ENCODE data around the gene QKI. TPM values are rescaled to one million over a fixed set of nuclear protein-coding genes. Genes with fewer than 3 reads are reported as not detected.

Gene QKI
- total RNA-seq, 2 donors from 2014 or later: 63.0 to 316 TPM

- no peak overlapping the region for H3K27ac ChIP-seq
These were observed 16.4 kb upstream of the QKI start for GRCh38 chr6:163398115-163398514.

GRCh38 chr6:163398815-163399214 is 15.7 kb upstream of the QKI start:
- no peak for DNase-seq (ENCODE audit: low spot score)
- Histone ChIP-seq H3K4me3 (no peak overlapping the region), H3K36me3 (no peaks in the 10 kb centered on the region), H3K4me1 (replicated peaks) (no peaks in the 10 kb centered on the region), H3K27me3 (replicated peaks; ENCODE audit: insufficient read depth) (no peaks in the 10 kb centered on the region), H3K9me3 (no peaks in the 10 kb centered on the region), H3K27ac (no peak overlapping the region)
- TF ChIP-seq POLR2A (IDR thresholded peaks at IDR 0.05): no peak
- TF ChIP-seq CTCF (IDR thresholded peaks at IDR 0.05): no peak
- no peak for TF ChIP-seq POLR2AphosphoS5 (IDR thresholded peaks at IDR 0.05)
- intact Hi-C loops (cut with DNase I): loop anchor here (10.0 kb wide), 1 partner anchor 214 kb away; no protein-coding TSS in a partner anchor
- 86% methylated on average over 9 of the region's 9 CpGs for WGBS

More at GRCh38 chr6:163398115-163398514, 16.4 kb upstream of the QKI start:
- H3K27me3 ChIP-seq (replicated peaks; ENCODE audit: insufficient read depth): no peaks in the 10 kb centered on the region
- no peak for TF ChIP-seq POLR2A (IDR thresholded peaks at IDR 0.05)
- TF ChIP-seq POLR2AphosphoS5 (IDR thresholded peaks at IDR 0.05): no peak
- TF ChIP-seq CTCF (IDR thresholded peaks at IDR 0.05): no peak
- H3K9me3 ChIP-seq: no peaks in the 10 kb centered on the region
- H3K4me1 ChIP-seq (replicated peaks): no peaks in the 10 kb centered on the region
- 89% methylated on average over 2 of the region's 2 CpGs for WGBS
- no peaks in the 10 kb centered on the region for H3K36me3 ChIP-seq
- no peak for DNase-seq (ENCODE audit: low spot score)
- no peak overlapping the region for H3K4me3 ChIP-seq
- intact Hi-C loops (cut with DNase I): loop anchor here (10.0 kb wide), 1 partner anchor 213 kb away; no protein-coding TSS in a partner anchor

GRCh38 chr6:163400509-163400908 is 14.0 kb upstream of the QKI start:
- intact Hi-C loops (cut with DNase I): no loop called here
- WGBS: 97% methylated on average over 2 of the region's 2 CpGs
- Histone ChIP-seq H3K4me1 (replicated peaks) (no peaks in the 10 kb centered on the region), H3K9me3 (no peaks in the 10 kb centered on the region), H3K4me3 (no peak overlapping the region), H3K36me3 (no peaks in the 10 kb centered on the region), H3K27me3 (replicated peaks; ENCODE audit: insufficient read depth) (no peaks in the 10 kb centered on the region), H3K27ac (no peak overlapping the region)
- TF ChIP-seq POLR2AphosphoS5 (IDR thresholded peaks at IDR 0.05) (no peak), CTCF (IDR thresholded peaks at IDR 0.05) (no peak), POLR2A (IDR thresholded peaks at IDR 0.05) (no peak)
- no peak for DNase-seq (ENCODE audit: low spot score)

- Histone ChIP-seq H3K27ac (no peak overlapping the region), H3K4me1 (replicated peaks) (no peaks in the 10 kb centered on the region), H3K27me3 (replicated peaks; ENCODE audit: insufficient read depth) (no peaks in the 10 kb centered on the region), H3K9me3 (no peaks in the 10 kb centered on the region), H3K4me3 (no peak overlapping the region), H3K36me3 (no peaks in the 10 kb centered on the region)
- TF ChIP-seq CTCF (IDR thresholded peaks at IDR 0.05) (no peak), POLR2A (IDR thresholded peaks at IDR 0.05) (no peak), POLR2AphosphoS5 (IDR thresholded peaks at IDR 0.05) (no peak)
- 89% methylated on average over 14 of the region's 14 CpGs for WGBS
- intact Hi-C loops (cut with DNase I): no loop called here
- no peak for DNase-seq (ENCODE audit: low spot score)
These were observed 13.3 kb upstream of the QKI start for GRCh38 chr6:163401039-163401885.

GRCh38 chr6:163402616-163403015 is 11.9 kb upstream of the QKI start:
- Histone ChIP-seq H3K4me1 (replicated peaks) (no peaks in the 10 kb centered on the region), H3K9me3 (no peaks in the 10 kb centered on the region), H3K27ac (no peak overlapping the region), H3K36me3 (no peaks in the 10 kb centered on the region), H3K27me3 (replicated peaks; ENCODE audit: insufficient read depth) (no peaks in the 10 kb centered on the region), H3K4me3 (no peak overlapping the region)
- intact Hi-C loops (cut with DNase I): no loop called here
- no peak for TF ChIP-seq POLR2AphosphoS5 (IDR thresholded peaks at IDR 0.05)
- TF ChIP-seq CTCF (IDR thresholded peaks at IDR 0.05): no peak
- TF ChIP-seq POLR2A (IDR thresholded peaks at IDR 0.05): no peak
- DNase-seq (ENCODE audit: low spot score): no peak
- WGBS: 95% methylated on average over 7 of the region's 7 CpGs

All from prostate gland (tissue), 2 donors.